Measurements from ENCODE around the gene PLA2R1. TPM values are rescaled to one million over a fixed set of nuclear protein-coding genes. Genes with fewer than 3 reads are reported as not detected.

The PLA2R1 gene
- total RNA-seq, 1 experiment from 2014 or later = 0.39 TPM

DNA sequence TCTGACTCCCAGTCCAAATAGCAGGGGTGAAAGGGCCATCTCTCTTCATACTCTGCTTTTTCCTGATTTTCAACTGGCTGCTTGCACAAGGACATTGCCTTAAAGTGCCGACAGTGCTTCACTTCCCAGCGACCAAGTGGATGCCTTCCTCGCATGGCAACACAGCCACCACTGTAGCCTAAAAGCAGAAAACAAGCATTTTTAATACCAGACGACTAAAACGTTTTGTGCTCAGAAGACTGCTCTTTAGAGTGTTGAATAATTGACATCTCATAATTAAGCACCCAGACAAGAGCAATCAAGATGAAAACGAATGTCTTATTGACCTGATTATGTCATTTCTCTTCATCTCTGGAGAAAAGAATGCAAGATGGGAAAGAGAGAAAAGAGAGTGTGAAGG, 75.2 kb downstream of the PLA2R1 start:
- no TSS peak for BruUV-seq (replicated peaks)

DNA sequence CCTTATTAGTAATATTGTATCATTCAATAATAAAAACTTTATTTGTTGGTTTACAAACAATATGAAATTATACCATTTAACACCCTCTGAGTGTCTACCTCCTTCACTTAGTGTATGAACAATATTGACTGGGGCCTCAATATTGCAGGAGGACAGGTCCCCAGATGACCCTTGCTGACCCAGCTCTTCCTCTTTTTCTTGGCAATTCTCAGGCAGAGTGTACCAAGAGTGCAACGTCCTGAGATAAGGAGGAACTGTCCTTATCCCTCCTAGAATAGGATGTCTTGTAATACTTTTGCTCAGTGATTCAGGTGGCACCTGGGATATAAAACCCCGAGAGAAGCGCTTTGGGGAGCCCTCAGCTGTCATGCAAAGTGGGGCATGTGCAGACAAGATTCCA, 76.8 kb downstream of the PLA2R1 start:
- CTCF ChIA-PET = no interaction called here
- intact Hi-C loops (cut with micrococcal nuclease; ENCODE audit: unreplicated experiment) = no loop called here

More for the DNA sequence above, 75.2 kb downstream of the PLA2R1 start:
- ChIA-PET CTCF (no interaction called here), POLR2A (no interaction called here)
- TF ChIP-seq, protein P1, sequence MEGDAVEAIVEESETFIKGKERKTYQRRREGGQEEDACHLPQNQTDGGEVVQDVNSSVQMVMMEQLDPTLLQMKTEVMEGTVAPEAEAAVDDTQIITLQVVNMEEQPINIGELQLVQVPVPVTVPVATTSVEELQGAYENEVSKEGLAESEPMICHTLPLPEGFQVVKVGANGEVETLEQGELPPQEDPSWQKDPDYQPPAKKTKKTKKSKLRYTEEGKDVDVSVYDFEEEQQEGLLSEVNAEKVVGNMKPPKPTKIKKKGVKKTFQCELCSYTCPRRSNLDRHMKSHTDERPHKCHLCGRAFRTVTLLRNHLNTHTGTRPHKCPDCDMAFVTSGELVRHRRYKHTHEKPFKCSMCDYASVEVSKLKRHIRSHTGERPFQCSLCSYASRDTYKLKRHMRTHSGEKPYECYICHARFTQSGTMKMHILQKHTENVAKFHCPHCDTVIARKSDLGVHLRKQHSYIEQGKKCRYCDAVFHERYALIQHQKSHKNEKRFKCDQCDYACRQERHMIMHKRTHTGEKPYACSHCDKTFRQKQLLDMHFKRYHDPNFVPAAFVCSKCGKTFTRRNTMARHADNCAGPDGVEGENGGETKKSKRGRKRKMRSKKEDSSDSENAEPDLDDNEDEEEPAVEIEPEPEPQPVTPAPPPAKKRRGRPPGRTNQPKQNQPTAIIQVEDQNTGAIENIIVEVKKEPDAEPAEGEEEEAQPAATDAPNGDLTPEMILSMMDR (IDR thresholded peaks at IDR 0.05; ENCODE audit: insufficient read depth in 1 of 2, low read depth in 1 of 2, low read length in 1 of 2, severe bottlenecking in 1 of 2, unreplicated experiment in 1 of 2) = no peak
- Mint-ChIP-seq H3K9me3 (ENCODE audit: unreplicated experiment) (no peaks in the 10 kb centered on the region), H3K27ac (ENCODE audit: unreplicated experiment) (no peak overlapping the region), H3K36me3 (ENCODE audit: insufficient read depth, unreplicated experiment) (no peaks in the 10 kb centered on the region), H3K4me1 (ENCODE audit: low read depth, unreplicated experiment) (no peaks in the 10 kb centered on the region), H3K4me3 (ENCODE audit: unreplicated experiment) (no peak overlapping the region), H3K27me3 (ENCODE audit: insufficient read depth, unreplicated experiment) (peaks cover 10% of the 10 kb centered on the region)
- no peaks in the 10 kb centered on the region for H3K4me1 ChIP-seq
- intact Hi-C loops (cut with micrococcal nuclease; ENCODE audit: unreplicated experiment) = no loop called here
- H3K4me3 ChIP-seq (ENCODE audit: low read depth, low read length) = no peak overlapping the region
- H3K9me3 ChIP-seq = no peaks in the 10 kb centered on the region
- H3K27me3 ChIP-seq (replicated peaks; ENCODE audit: control insufficient read depth, insufficient read depth, low read length) = no peaks in the 10 kb centered on the region
- no peak for DNase-seq
- H3K36me3 ChIP-seq (ENCODE audit: control insufficient read depth, insufficient read depth, low read length) = no peaks in the 10 kb centered on the region

DNA sequence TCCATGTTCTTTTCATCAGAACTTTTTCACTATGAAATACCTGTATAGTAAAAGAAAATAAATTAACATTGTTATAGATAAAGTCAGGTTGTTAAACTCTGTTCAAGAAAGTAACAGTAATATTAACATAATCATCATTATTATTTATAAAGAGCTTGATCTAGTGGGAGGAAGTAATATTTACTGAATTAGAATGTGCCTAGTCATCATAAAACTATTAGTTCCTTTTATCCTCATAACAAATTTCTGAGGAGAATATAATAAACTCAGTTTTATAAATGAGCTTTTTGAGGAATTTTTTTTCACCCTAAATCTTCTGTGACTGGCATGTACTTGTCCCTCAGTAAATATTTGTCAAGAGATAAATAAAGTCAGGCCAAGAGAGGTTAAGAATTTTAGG, 78.4 kb downstream of the PLA2R1 start:
- H3K27me3 Mint-ChIP-seq (ENCODE audit: insufficient read depth, unreplicated experiment) = peaks cover 8% of the 10 kb centered on the region
- TF ChIP-seq, protein P1 (IDR thresholded peaks at IDR 0.05; ENCODE audit: insufficient read depth in 1 of 2, low read depth in 1 of 2, low read length in 1 of 2, severe bottlenecking in 1 of 2, unreplicated experiment in 1 of 2) = no peak
- H3K9me3 ChIP-seq = no peaks in the 10 kb centered on the region
- no peaks in the 10 kb centered on the region for H3K36me3 Mint-ChIP-seq (ENCODE audit: insufficient read depth, unreplicated experiment)
- H3K4me3 Mint-ChIP-seq (ENCODE audit: unreplicated experiment) = no peak overlapping the region
- POLR2A ChIA-PET = no interaction called here
- no peaks in the 10 kb centered on the region for H3K36me3 ChIP-seq (ENCODE audit: control insufficient read depth, insufficient read depth, low read length)
- no peaks in the 10 kb centered on the region for H3K4me1 Mint-ChIP-seq (ENCODE audit: low read depth, unreplicated experiment)
- no peak overlapping the region for H3K27ac Mint-ChIP-seq (ENCODE audit: unreplicated experiment)
- H3K27me3 ChIP-seq (replicated peaks; ENCODE audit: control insufficient read depth, insufficient read depth, low read length) = no peaks in the 10 kb centered on the region
- intact Hi-C loops (cut with micrococcal nuclease; ENCODE audit: unreplicated experiment) = no loop called here
- BruUV-seq (replicated peaks) = no TSS peak
- DNase-seq = no peak
- CTCF ChIA-PET = no interaction called here
- H3K4me3 ChIP-seq (ENCODE audit: low read depth, low read length) = no peak overlapping the region
- H3K9me3 Mint-ChIP-seq (ENCODE audit: unreplicated experiment) = no peaks in the 10 kb centered on the region
- no peaks in the 10 kb centered on the region for H3K4me1 ChIP-seq

More for the DNA sequence above, 76.8 kb downstream of the PLA2R1 start:
- Mint-ChIP-seq H3K27ac (ENCODE audit: unreplicated experiment) (no peak overlapping the region), H3K4me1 (ENCODE audit: low read depth, unreplicated experiment) (no peaks in the 10 kb centered on the region), H3K36me3 (ENCODE audit: insufficient read depth, unreplicated experiment) (no peaks in the 10 kb centered on the region), H3K27me3 (ENCODE audit: insufficient read depth, unreplicated experiment) (peaks cover 10% of the 10 kb centered on the region), H3K4me3 (ENCODE audit: unreplicated experiment) (no peak overlapping the region), H3K9me3 (ENCODE audit: unreplicated experiment) (no peaks in the 10 kb centered on the region)
- no peak for DNase-seq
- no peaks in the 10 kb centered on the region for H3K4me1 ChIP-seq
- TF ChIP-seq, protein P1 (IDR thresholded peaks at IDR 0.05; ENCODE audit: insufficient read depth in 1 of 2, low read depth in 1 of 2, low read length in 1 of 2, severe bottlenecking in 1 of 2, unreplicated experiment in 1 of 2) = no peak
- no peak overlapping the region for H3K4me3 ChIP-seq (ENCODE audit: low read depth, low read length)
- POLR2A ChIA-PET = no interaction called here
- H3K9me3 ChIP-seq = no peaks in the 10 kb centered on the region
- no TSS peak for BruUV-seq (replicated peaks)
- no peaks in the 10 kb centered on the region for H3K27me3 ChIP-seq (replicated peaks; ENCODE audit: control insufficient read depth, insufficient read depth, low read length)
- no peaks in the 10 kb centered on the region for H3K36me3 ChIP-seq (ENCODE audit: control insufficient read depth, insufficient read depth, low read length)

Data from Caco-2 (cell line).